ENCODE data around the gene LTBP1. TPM values are rescaled to one million over a fixed set of nuclear protein-coding genes. Genes with fewer than 3 reads are reported as not detected.

The LTBP1 gene
- total and polyA plus RNA-seq, 2 experiments from 2014 or later = 35.6 to 68.9 TPM

DNA sequence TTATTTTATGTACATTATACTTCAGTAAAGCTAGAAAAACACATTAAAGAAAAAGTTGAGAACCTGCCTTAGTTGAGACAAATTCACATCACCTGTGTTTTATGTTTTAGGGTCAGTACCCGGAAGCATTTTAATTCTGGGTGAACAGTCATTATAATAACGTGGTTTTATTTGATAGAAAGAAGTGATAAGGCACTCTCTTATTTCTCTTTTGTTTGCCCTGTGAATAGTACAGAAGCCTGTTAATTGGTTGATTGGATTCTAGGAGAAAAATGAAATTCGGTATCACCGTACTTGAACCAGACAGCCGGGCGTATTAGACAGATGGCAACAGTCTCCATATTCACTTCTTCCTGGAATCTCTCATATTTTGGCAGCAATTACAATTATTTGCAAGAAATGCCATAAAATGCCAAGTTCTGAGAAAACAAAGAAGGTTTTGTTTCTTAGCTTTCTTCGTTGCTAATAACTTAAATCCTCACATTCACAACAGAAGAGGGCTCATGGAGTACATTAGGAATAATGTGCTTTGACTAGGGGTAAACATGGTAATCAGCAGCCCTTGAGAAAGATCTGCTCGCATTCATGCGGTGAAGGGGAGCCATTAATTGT, 361.0 kb downstream of the LTBP1 start:
- no peaks in the 10 kb centered on the region for H3K27me3 ChIP-seq
- TF ChIP-seq, protein P1, sequence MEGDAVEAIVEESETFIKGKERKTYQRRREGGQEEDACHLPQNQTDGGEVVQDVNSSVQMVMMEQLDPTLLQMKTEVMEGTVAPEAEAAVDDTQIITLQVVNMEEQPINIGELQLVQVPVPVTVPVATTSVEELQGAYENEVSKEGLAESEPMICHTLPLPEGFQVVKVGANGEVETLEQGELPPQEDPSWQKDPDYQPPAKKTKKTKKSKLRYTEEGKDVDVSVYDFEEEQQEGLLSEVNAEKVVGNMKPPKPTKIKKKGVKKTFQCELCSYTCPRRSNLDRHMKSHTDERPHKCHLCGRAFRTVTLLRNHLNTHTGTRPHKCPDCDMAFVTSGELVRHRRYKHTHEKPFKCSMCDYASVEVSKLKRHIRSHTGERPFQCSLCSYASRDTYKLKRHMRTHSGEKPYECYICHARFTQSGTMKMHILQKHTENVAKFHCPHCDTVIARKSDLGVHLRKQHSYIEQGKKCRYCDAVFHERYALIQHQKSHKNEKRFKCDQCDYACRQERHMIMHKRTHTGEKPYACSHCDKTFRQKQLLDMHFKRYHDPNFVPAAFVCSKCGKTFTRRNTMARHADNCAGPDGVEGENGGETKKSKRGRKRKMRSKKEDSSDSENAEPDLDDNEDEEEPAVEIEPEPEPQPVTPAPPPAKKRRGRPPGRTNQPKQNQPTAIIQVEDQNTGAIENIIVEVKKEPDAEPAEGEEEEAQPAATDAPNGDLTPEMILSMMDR (IDR thresholded peaks at IDR 0.05; ENCODE audit: poor library complexity) = no peak
- TF ChIP-seq EZH2phosphoT487 (IDR thresholded peaks at IDR 0.05; ENCODE audit: low read depth, severe bottlenecking, unreplicated experiment) (no peak), EZH2 (IDR thresholded peaks at IDR 0.05; ENCODE audit: borderline replicate concordance) (no peak)
- H3K4me3 ChIP-seq = no peak overlapping the region
- WGBS (ENCODE audit: low lambda C conversion rate, missing lambda C conversion rate) = 87% methylated on average over 9 of the region's 9 CpGs
- no peaks in the 10 kb centered on the region for H3K36me3 ChIP-seq (replicated peaks; ENCODE audit: insufficient read depth, low read depth)
- H3K9me3 ChIP-seq (ENCODE audit: low read depth) = no peaks in the 10 kb centered on the region
- H3K27ac ChIP-seq = no peak overlapping the region
- no peaks in the 10 kb centered on the region for H4K20me1 ChIP-seq (ENCODE audit: insufficient read depth, poor library complexity, severe bottlenecking)
- H3K9me2 ChIP-seq (replicated peaks; ENCODE audit: insufficient read depth) = no peaks in the 10 kb centered on the region
- H3K4me1 ChIP-seq (ENCODE audit: insufficient read depth) = no peaks in the 10 kb centered on the region
- H3K79me2 ChIP-seq = no peaks in the 10 kb centered on the region
- H3K4me2 ChIP-seq = no peak overlapping the region
- no peak for DNase-seq (ENCODE audit: low spot score)
- no peak overlapping the region for H2AFZ ChIP-seq

DNA sequence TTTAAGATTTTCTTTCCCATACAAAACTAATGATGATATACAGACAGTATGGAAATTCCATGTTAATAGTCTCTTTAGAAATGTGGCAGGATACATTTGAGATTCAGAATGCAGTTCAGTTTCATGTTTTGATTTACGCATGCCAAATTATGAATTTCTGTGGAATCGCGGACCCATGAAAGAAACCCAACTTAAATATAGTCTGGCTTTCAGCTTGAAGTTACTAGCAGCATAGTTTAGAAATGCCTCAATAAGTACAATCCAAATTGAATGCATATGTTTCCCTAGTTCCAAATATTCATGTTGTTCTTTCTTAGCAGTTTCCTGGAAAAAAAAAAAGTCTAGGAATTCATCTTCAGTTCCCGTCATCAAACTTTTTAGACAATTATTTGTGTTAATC, 365.6 kb downstream of the LTBP1 start:
- no peak for DNase-seq (ENCODE audit: low spot score)
- Histone ChIP-seq H4K20me1 (ENCODE audit: insufficient read depth, poor library complexity, severe bottlenecking) (no peaks in the 10 kb centered on the region), H3K4me3 (no peak overlapping the region), H3K9me2 (replicated peaks; ENCODE audit: insufficient read depth) (no peaks in the 10 kb centered on the region), H2AFZ (no peak overlapping the region), H3K4me1 (ENCODE audit: insufficient read depth) (no peaks in the 10 kb centered on the region), H3K27me3 (no peaks in the 10 kb centered on the region), H3K9me3 (ENCODE audit: low read depth) (no peaks in the 10 kb centered on the region), H3K36me3 (replicated peaks; ENCODE audit: insufficient read depth, low read depth) (no peaks in the 10 kb centered on the region), H3K4me2 (peak overlapping the region; percentile 22), H3K79me2 (no peaks in the 10 kb centered on the region), H3K27ac (no peak overlapping the region)
- no peak for TF ChIP-seq EZH2phosphoT487 (IDR thresholded peaks at IDR 0.05; ENCODE audit: low read depth, severe bottlenecking, unreplicated experiment)
- no peak for TF ChIP-seq EZH2 (IDR thresholded peaks at IDR 0.05; ENCODE audit: borderline replicate concordance)
- TF ChIP-seq, protein P1 (IDR thresholded peaks at IDR 0.05; ENCODE audit: poor library complexity) = no peak
- 74% methylated on average over 4 of the region's 4 CpGs for WGBS (ENCODE audit: low lambda C conversion rate, missing lambda C conversion rate)

DNA sequence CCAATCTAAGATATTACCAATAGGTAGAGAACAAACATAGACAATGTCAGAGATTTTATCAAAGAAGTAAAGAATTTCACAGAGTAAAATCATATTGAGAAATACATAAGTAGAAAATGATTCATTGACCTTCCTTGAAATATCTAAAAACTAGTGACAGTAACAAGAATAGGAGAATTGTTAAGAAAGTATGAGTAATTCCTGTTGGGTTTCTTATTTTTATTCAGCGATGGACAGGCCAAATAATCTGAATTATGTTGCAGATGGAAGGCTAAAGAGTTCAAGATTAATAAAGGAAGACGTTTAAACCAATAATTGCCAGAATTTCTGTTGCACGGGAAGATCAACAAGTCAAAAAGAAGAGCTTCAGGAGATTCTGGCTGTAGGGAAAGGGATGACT, 366.3 kb downstream of the LTBP1 start:
- Histone ChIP-seq H3K4me3 (no peak overlapping the region), H3K36me3 (replicated peaks; ENCODE audit: insufficient read depth, low read depth) (no peaks in the 10 kb centered on the region), H3K27me3 (no peaks in the 10 kb centered on the region), H3K9me2 (replicated peaks; ENCODE audit: insufficient read depth) (no peaks in the 10 kb centered on the region), H3K4me1 (ENCODE audit: insufficient read depth) (no peaks in the 10 kb centered on the region), H2AFZ (no peak overlapping the region), H3K4me2 (no peak overlapping the region), H4K20me1 (ENCODE audit: insufficient read depth, poor library complexity, severe bottlenecking) (no peaks in the 10 kb centered on the region), H3K79me2 (no peaks in the 10 kb centered on the region), H3K9me3 (ENCODE audit: low read depth) (no peaks in the 10 kb centered on the region), H3K27ac (no peak overlapping the region)
- 93% methylated on average over 3 of the region's 3 CpGs for WGBS (ENCODE audit: low lambda C conversion rate, missing lambda C conversion rate)
- TF ChIP-seq, protein P1 (IDR thresholded peaks at IDR 0.05; ENCODE audit: poor library complexity) = no peak
- DNase-seq (ENCODE audit: low spot score) = no peak

DNA sequence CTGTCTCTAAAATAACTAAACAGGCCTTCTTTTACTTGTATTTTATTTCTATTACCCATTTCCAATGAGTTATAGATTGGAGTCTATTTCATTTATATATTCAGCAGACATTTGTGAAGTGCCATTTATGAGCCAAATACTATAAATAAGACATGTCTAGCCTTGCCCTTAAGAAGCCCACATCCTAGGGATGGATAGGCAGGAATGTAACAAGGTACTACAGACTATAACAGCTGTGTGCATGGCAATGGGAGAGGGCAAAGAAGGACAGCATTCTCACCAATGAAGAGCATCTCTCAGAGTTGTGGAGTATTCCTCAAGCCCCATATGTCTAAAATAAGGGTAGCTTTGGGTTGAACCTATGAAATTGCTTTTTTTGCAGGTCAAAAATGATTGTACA, 367.8 kb downstream of the LTBP1 start:
- Histone ChIP-seq H3K4me3 (no peak overlapping the region), H3K4me2 (no peak overlapping the region), H3K27ac (no peak overlapping the region), H3K9me2 (replicated peaks; ENCODE audit: insufficient read depth) (no peaks in the 10 kb centered on the region), H3K9me3 (ENCODE audit: low read depth) (no peaks in the 10 kb centered on the region), H3K79me2 (no peaks in the 10 kb centered on the region), H4K20me1 (ENCODE audit: insufficient read depth, poor library complexity, severe bottlenecking) (no peaks in the 10 kb centered on the region), H3K4me1 (ENCODE audit: insufficient read depth) (no peaks in the 10 kb centered on the region), H3K36me3 (replicated peaks; ENCODE audit: insufficient read depth, low read depth) (no peaks in the 10 kb centered on the region), H3K27me3 (no peaks in the 10 kb centered on the region), H2AFZ (no peak overlapping the region)
- DNase-seq (ENCODE audit: low spot score) = no peak
- TF ChIP-seq EZH2 (IDR thresholded peaks at IDR 0.05; ENCODE audit: borderline replicate concordance) = no peak
- TF ChIP-seq, protein P1 (IDR thresholded peaks at IDR 0.05; ENCODE audit: poor library complexity) = no peak
- TF ChIP-seq EZH2phosphoT487 (IDR thresholded peaks at IDR 0.05; ENCODE audit: low read depth, severe bottlenecking, unreplicated experiment) = no peak

Data from hepatocyte (in vitro differentiated cells).